ENCODE data around the gene TMEM164. TPM values are rescaled to one million over a fixed set of nuclear protein-coding genes. Genes with fewer than 3 reads are reported as not detected.
A peak's percentile ranks its signal among the peaks of the same experiment; 100 is the strongest.

Gene TMEM164
- total RNA-seq, 4 donors from 2014 or later: 7.1 to 20.3 (median 13.3) TPM

GRCh38 chrX:110224926-110225617 lies 222.2 kb downstream of the TMEM164 start:
- H3K27me3 ChIP-seq: peaks cover 0 to 14% of the 10 kb centered on the region in 2 donors
- no peak overlapping the region for H3K4me3 ChIP-seq
- H3K27ac ChIP-seq: no peak overlapping the region
- DNase-seq (ENCODE audit: low spot score in 2 of 2): no peak
- 56 to 84% methylated on average over 3 of the region's 3 CpGs for WGBS, 2 donors
- no peaks in the 10 kb centered on the region for H3K36me3 ChIP-seq
- TF ChIP-seq EP300 (IDR thresholded peaks at IDR 0.05): no peak
- TF ChIP-seq POLR2A (IDR thresholded peaks at IDR 0.05): no peak
- TF ChIP-seq CTCF (IDR thresholded peaks at IDR 0.05): no peak
- H3K4me1 ChIP-seq: no peaks in the 10 kb centered on the region
- H3K9me3 ChIP-seq: no peaks in the 10 kb centered on the region

GRCh38 chrX:110226931-110227330 lies 224.0 kb downstream of the TMEM164 start:
- no peak for DNase-seq (ENCODE audit: low spot score in 2 of 2)
- 79 to 83% methylated on average over 2 of the region's 2 CpGs for WGBS, 2 donors

More at GRCh38 chrX:110226931-110227330, 224.0 kb downstream of the TMEM164 start:
- TF ChIP-seq POLR2A (IDR thresholded peaks at IDR 0.05) (no peak), EP300 (IDR thresholded peaks at IDR 0.05) (no peak), CTCF (IDR thresholded peaks at IDR 0.05) (no peak)
- no peaks in the 10 kb centered on the region for H3K36me3 ChIP-seq
- peaks cover 0 to 10% of the 10 kb centered on the region in 2 donors for H3K27me3 ChIP-seq
- H3K4me3 ChIP-seq: no peak overlapping the region
- no peaks in the 10 kb centered on the region for H3K4me1 ChIP-seq
- no peaks in the 10 kb centered on the region for H3K9me3 ChIP-seq
- H3K27ac ChIP-seq: no peak overlapping the region

Small RNAs within 50 kb of the gene (small RNA-seq; reads per million reads assigned to genes)
- gene MIR3978 (not detected), gene MIR652 (18.2 reads per million, percentile 92 among the genes with 10 or more reads in this experiment), gene SNORD96B (0.57 reads per million)
